Effector memory CD4-positive, alpha-beta T cell (primary cell): ENCODE measurements around the gene ARID5B.

Experiments used
- DNase-seq, 3 donors: peaks; one replicate each; pipeline ENCODE4 v3.0.0-alpha.2; 2020
- H3K27ac ChIP-seq: 2 replicates; pipeline ENCODE4 v1.7.0; 2013; ENCODE audit warnings: mild to moderate bottlenecking, low read length, moderate library complexity; ENCODE audit not compliant: insufficient read depth, poor library complexity, severe bottlenecking
- H3K27me3 ChIP-seq: replicated peaks from 2 replicates; pipeline ENCODE4 v1.7.0; 2013; ENCODE audit warnings: mild to moderate bottlenecking, low read length; ENCODE audit not compliant: insufficient read depth, control insufficient read depth, poor library complexity, severe bottlenecking
- H3K36me3 ChIP-seq: 2 replicates; pipeline ENCODE4 v1.7.0; 2013; ENCODE audit warnings: mild to moderate bottlenecking, low read length, moderate library complexity; ENCODE audit not compliant: control insufficient read depth, insufficient read depth
- H3K4me1 ChIP-seq: 2 replicates; pipeline ENCODE4 v1.7.0; 2013; ENCODE audit warnings: low read length, mild to moderate bottlenecking; ENCODE audit not compliant: control insufficient read depth, insufficient read depth, poor library complexity, severe bottlenecking
- H3K4me3 ChIP-seq: 2 replicates; pipeline ENCODE4 v1.7.0; 2013; ENCODE audit warnings: low read length, low read depth, mild to moderate bottlenecking; ENCODE audit not compliant: insufficient read depth, poor library complexity, severe bottlenecking
- H3K9me3 ChIP-seq: 2 replicates; pipeline ENCODE4 v1.7.0; 2013; ENCODE audit warnings: mild to moderate bottlenecking, low read length, moderate library complexity; ENCODE audit not compliant: control insufficient read depth

Gene ARID5B

GRCh38 chr10:62085821-62086220 lies 184.3 kb downstream of the ARID5B start:
- no peak for DNase-seq
- Histone ChIP-seq H3K4me3 (no peak overlapping the region), H3K36me3 (peaks cover 35% of the 10 kb centered on the region), H3K9me3 (no peaks in the 10 kb centered on the region), H3K27ac (no peak overlapping the region), H3K27me3 (no peaks in the 10 kb centered on the region), H3K4me1 (peaks cover 28% of the 10 kb centered on the region)

GRCh38 chr10:62087329-62087728 lies 185.8 kb downstream of the ARID5B start:
- no peaks in the 10 kb centered on the region for H3K9me3 ChIP-seq
- peaks cover 19% of the 10 kb centered on the region for H3K4me1 ChIP-seq
- peaks cover 50% of the 10 kb centered on the region for H3K36me3 ChIP-seq
- no peak for DNase-seq
- H3K4me3 ChIP-seq: no peak overlapping the region
- no peaks in the 10 kb centered on the region for H3K27me3 ChIP-seq
- no peak overlapping the region for H3K27ac ChIP-seq

- Histone ChIP-seq H3K4me1 (peaks cover 6% of the 10 kb centered on the region), H3K9me3 (no peaks in the 10 kb centered on the region), H3K4me3 (no peak overlapping the region), H3K27ac (no peak overlapping the region), H3K36me3 (peaks cover 59% of the 10 kb centered on the region), H3K27me3 (no peaks in the 10 kb centered on the region)
- DNase-seq: no peak
Measured at GRCh38 chr10:62088786-62089185, 187.3 kb downstream of the ARID5B start.

GRCh38 chr10:62092301-62093030 lies 191.0 kb downstream of the ARID5B start:
- no peak overlapping the region for H3K27ac ChIP-seq
- H3K4me3 ChIP-seq: no peak overlapping the region
- H3K9me3 ChIP-seq: no peaks in the 10 kb centered on the region
- H3K4me1 ChIP-seq: no peaks in the 10 kb centered on the region
- no peak for DNase-seq
- H3K36me3 ChIP-seq: peaks cover 58% of the 10 kb centered on the region
- H3K27me3 ChIP-seq: no peaks in the 10 kb centered on the region

GRCh38 chr10:62093863-62094291 lies 192.4 kb downstream of the ARID5B start:
- Histone ChIP-seq H3K4me1 (no peaks in the 10 kb centered on the region), H3K27ac (no peak overlapping the region)

GRCh38 chr10:62095181-62096122 lies 194.0 kb downstream of the ARID5B start:
- no peak for DNase-seq
- H3K27ac ChIP-seq: no peak overlapping the region
- no peaks in the 10 kb centered on the region for H3K4me1 ChIP-seq
- H3K9me3 ChIP-seq: no peaks in the 10 kb centered on the region
- H3K27me3 ChIP-seq: no peaks in the 10 kb centered on the region
- H3K4me3 ChIP-seq: no peak overlapping the region
- peaks cover 40% of the 10 kb centered on the region for H3K36me3 ChIP-seq

More at GRCh38 chr10:62093863-62094291, 192.4 kb downstream of the ARID5B start:
- peaks cover 51% of the 10 kb centered on the region for H3K36me3 ChIP-seq
- no peaks in the 10 kb centered on the region for H3K9me3 ChIP-seq
- DNase-seq: no peak
- H3K4me3 ChIP-seq: no peak overlapping the region
- H3K27me3 ChIP-seq: no peaks in the 10 kb centered on the region

- Histone ChIP-seq H3K27ac (no peak overlapping the region), H3K27me3 (no peaks in the 10 kb centered on the region)
Measured at GRCh38 chr10:62096256-62096933, 194.9 kb downstream of the ARID5B start.

GRCh38 chr10:62098278-62099121 lies 197.0 kb downstream of the ARID5B start:
- H3K4me3 ChIP-seq: no peak overlapping the region
- no peak for DNase-seq
- H3K9me3 ChIP-seq: no peaks in the 10 kb centered on the region
- H3K27ac ChIP-seq: no peak overlapping the region
- H3K36me3 ChIP-seq: peaks cover 14% of the 10 kb centered on the region
- no peaks in the 10 kb centered on the region for H3K27me3 ChIP-seq
- H3K4me1 ChIP-seq: no peaks in the 10 kb centered on the region

More at GRCh38 chr10:62096256-62096933, 194.9 kb downstream of the ARID5B start:
- no peak overlapping the region for H3K4me3 ChIP-seq
- DNase-seq: no peak
- H3K36me3 ChIP-seq: peaks cover 30% of the 10 kb centered on the region
- H3K9me3 ChIP-seq: no peaks in the 10 kb centered on the region
- no peaks in the 10 kb centered on the region for H3K4me1 ChIP-seq

- H3K4me3 ChIP-seq: no peak overlapping the region
- DNase-seq: no peak
- H3K9me3 ChIP-seq: no peaks in the 10 kb centered on the region
- H3K27me3 ChIP-seq: no peaks in the 10 kb centered on the region
- H3K4me1 ChIP-seq: no peaks in the 10 kb centered on the region
- peaks cover 7% of the 10 kb centered on the region for H3K36me3 ChIP-seq
- no peak overlapping the region for H3K27ac ChIP-seq
Measured at GRCh38 chr10:62099299-62099698, 197.8 kb downstream of the ARID5B start.
